Measurements from ENCODE around the gene FGD6. TPM values are rescaled to one million over a fixed set of nuclear protein-coding genes. Genes with fewer than 3 reads are reported as not detected.

Gene FGD6
- total and polyA plus RNA-seq, 2 donors (not counting 1 experiment from before 2014, with no cell fraction given) = 1.2 to 8.4 TPM

DNA sequence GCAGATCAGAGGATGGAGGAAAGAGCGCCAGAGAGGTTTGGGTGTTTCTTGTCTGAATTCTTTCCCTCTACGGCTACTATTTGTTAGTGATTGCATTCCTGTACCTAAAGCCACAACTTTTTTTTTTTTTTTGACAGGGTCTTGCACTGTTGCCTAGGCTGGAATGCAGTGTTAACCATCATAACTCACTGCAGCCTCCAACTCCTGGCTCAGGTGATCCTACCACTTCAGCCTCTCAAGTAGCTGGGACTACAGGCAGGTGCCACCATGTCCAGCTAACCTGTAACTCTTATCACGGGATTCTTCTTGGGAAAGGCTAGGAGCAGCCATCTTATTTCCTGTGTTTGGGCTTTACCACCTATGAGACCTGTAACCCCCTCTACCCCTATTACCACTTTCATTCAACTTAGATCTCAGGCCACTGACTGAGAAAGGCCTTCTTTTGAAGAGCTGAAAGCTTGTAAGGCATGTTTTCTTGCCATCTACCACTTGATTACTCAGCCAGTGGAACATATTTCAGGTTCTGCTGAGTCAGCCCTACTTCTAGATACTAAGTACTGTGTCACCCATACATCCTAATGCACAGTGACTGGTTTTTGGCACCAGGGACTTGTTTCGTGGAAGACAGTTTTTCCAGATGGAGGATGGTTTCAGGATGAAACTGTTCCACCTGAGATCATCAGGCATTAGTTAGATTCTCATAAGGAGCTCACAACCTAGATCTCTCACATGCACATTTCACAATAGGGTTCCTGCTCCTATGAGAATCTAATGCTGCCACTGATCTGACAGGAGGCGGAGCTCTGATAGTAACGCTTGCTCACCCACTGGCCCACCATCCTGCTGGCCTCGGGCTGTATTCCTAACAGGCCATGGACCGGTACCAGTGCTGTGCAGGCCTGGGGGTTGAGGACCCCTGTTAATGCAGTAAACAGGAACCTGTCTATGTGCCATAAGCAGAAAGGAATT, 7.2 kb upstream of the FGD6 start:
- H3K27ac ChIP-seq (ENCODE audit: low read length in 2 of 2) = no peak overlapping the region
- H3K27me3 ChIP-seq (replicated peaks in 1 of 4; ENCODE audit: control extremely low read depth in 1 of 4, control insufficient read depth in 3 of 4, insufficient read depth in 4 of 4, low read length in 3 of 4) = no peaks in the 10 kb centered on the region
- ChIA-PET POLR2A (interaction anchor here (0.7 kb wide), 1 partner anchor 17 kb away, joined by 3 read pairs; no protein-coding TSS in a partner anchor), CTCF (no interaction called here)
- peaks cover 20% of the 10 kb centered on the region for H4K20me1 ChIP-seq (ENCODE audit: control insufficient read depth, insufficient read depth, low read length, poor library complexity, severe bottlenecking)
- no peak overlapping the region for H3K4me3 ChIP-seq (ENCODE audit: control extremely low read depth in 1 of 5, extremely low read depth in 1 of 5, insufficient read depth in 1 of 5, low read depth in 2 of 5, low read length in 4 of 5)
- Mint-ChIP-seq H3K27ac (no peak overlapping the region), H3K27me3 (no peaks in the 10 kb centered on the region), H3K4me3 (no peak overlapping the region), H3K9me3 (ENCODE audit: insufficient read depth) (no peaks in the 10 kb centered on the region), H3K4me1 (peaks cover 32% of the 10 kb centered on the region)
- no peaks in the 10 kb centered on the region for H3K9me3 ChIP-seq (ENCODE audit: control extremely low read depth in 1 of 3, control insufficient read depth in 2 of 3, insufficient read depth in 1 of 3, low read length in 2 of 3)
- H3K9ac ChIP-seq (ENCODE audit: low read length) = no peak overlapping the region
- WGBS (ENCODE audit: insufficient coverage) = 98% methylated on average over 6 of the region's 8 CpGs
- peaks cover 92% of the 10 kb centered on the region for H3K79me2 ChIP-seq (ENCODE audit: control insufficient read depth, insufficient read depth, low read length)
- no peak for ATAC-seq (ENCODE audit: low read depth)
- no peak overlapping the region for H3K4me2 ChIP-seq (replicated peaks; ENCODE audit: low read depth, low read length, poor library complexity, severe bottlenecking)
- peaks cover 0 to 6% of the 10 kb centered on the region in 2 donors for H3K4me1 ChIP-seq (ENCODE audit: control insufficient read depth in 2 of 2, insufficient read depth in 2 of 2, low read length in 2 of 2)
- H3K36me3 ChIP-seq (replicated peaks in 1 of 2; ENCODE audit: control extremely low read depth in 1 of 2, control insufficient read depth in 1 of 2, extremely low read depth in 1 of 2, insufficient read depth in 2 of 2, low read length in 1 of 2) = peaks cover 0 to 11% of the 10 kb centered on the region in 2 experiments
- intact Hi-C loops (cut with micrococcal nuclease) = no loop called here
- DNase-seq = no peak
- H2AFZ ChIP-seq (ENCODE audit: insufficient read depth, low read depth, low read length, poor library complexity, severe bottlenecking) = no peak overlapping the region
- TF ChIP-seq, protein P1, sequence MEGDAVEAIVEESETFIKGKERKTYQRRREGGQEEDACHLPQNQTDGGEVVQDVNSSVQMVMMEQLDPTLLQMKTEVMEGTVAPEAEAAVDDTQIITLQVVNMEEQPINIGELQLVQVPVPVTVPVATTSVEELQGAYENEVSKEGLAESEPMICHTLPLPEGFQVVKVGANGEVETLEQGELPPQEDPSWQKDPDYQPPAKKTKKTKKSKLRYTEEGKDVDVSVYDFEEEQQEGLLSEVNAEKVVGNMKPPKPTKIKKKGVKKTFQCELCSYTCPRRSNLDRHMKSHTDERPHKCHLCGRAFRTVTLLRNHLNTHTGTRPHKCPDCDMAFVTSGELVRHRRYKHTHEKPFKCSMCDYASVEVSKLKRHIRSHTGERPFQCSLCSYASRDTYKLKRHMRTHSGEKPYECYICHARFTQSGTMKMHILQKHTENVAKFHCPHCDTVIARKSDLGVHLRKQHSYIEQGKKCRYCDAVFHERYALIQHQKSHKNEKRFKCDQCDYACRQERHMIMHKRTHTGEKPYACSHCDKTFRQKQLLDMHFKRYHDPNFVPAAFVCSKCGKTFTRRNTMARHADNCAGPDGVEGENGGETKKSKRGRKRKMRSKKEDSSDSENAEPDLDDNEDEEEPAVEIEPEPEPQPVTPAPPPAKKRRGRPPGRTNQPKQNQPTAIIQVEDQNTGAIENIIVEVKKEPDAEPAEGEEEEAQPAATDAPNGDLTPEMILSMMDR (IDR thresholded peaks at IDR 0.05) = no peak
- TF ChIP-seq EZH2 (IDR thresholded peaks at IDR 0.05; ENCODE audit: borderline replicate concordance, insufficient read depth, low read depth, low read length, poor library complexity, severe bottlenecking) = no peak

DNA sequence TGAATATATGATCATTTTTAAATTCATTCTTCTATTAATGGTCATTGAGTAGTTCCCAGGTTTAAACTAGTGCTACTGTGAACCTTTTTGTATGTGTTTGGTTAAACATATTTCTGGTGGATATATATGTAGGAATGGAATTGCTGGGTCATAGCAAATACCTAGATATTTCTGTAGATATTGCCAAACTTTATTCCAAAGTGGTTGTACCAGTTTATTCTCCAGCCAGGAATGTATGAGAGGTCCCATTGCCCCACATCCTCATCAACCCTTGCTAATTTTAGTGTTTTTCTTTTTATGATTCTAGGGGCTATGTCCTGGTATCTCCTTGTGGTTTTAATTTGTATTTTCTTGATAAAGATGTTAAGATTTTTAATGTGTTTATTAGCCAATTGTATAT, 3.5 kb upstream of the FGD6 start:
- no peaks in the 10 kb centered on the region for H3K9me3 ChIP-seq (ENCODE audit: control extremely low read depth in 1 of 3, control insufficient read depth in 2 of 3, insufficient read depth in 1 of 3, low read length in 2 of 3)
- ATAC-seq (ENCODE audit: low read depth) (no peak), DNase-seq (no peak)
- Mint-ChIP-seq H3K27ac (no peak overlapping the region), H3K9me3 (ENCODE audit: insufficient read depth) (no peaks in the 10 kb centered on the region), H3K27me3 (no peaks in the 10 kb centered on the region), H3K4me3 (no peak overlapping the region), H3K4me1 (peaks cover 39% of the 10 kb centered on the region)
- H3K9ac ChIP-seq (ENCODE audit: low read length) = no peak overlapping the region
- H3K27me3 ChIP-seq (replicated peaks in 1 of 4; ENCODE audit: control extremely low read depth in 1 of 4, control insufficient read depth in 3 of 4, insufficient read depth in 4 of 4, low read length in 3 of 4) = no peaks in the 10 kb centered on the region
- CTCF ChIA-PET = interaction anchor here (1.3 kb wide), 1 partner anchor 103 kb away, joined by 4 read pairs; no protein-coding TSS in a partner anchor
- H3K27ac ChIP-seq (ENCODE audit: low read length in 2 of 2) = no peak overlapping the region
- H3K4me1 ChIP-seq (ENCODE audit: control insufficient read depth in 2 of 2, insufficient read depth in 2 of 2, low read length in 2 of 2) = peaks cover 11% of the 10 kb centered on the region in 2 donors
- no peak overlapping the region for H3K4me2 ChIP-seq (replicated peaks; ENCODE audit: low read depth, low read length, poor library complexity, severe bottlenecking)
- no peak for TF ChIP-seq EZH2 (IDR thresholded peaks at IDR 0.05; ENCODE audit: borderline replicate concordance, insufficient read depth, low read depth, low read length, poor library complexity, severe bottlenecking)
- TF ChIP-seq, protein P1 (IDR thresholded peaks at IDR 0.05) = no peak
- intact Hi-C loops (cut with micrococcal nuclease) = no loop called here
- H3K36me3 ChIP-seq (replicated peaks in 1 of 2; ENCODE audit: control extremely low read depth in 1 of 2, control insufficient read depth in 1 of 2, extremely low read depth in 1 of 2, insufficient read depth in 2 of 2, low read length in 1 of 2) = peaks cover 0 to 11% of the 10 kb centered on the region in 2 experiments
- H3K79me2 ChIP-seq (ENCODE audit: control insufficient read depth, insufficient read depth, low read length) = peaks cover 81% of the 10 kb centered on the region
- H3K4me3 ChIP-seq (ENCODE audit: control extremely low read depth in 1 of 5, extremely low read depth in 1 of 5, insufficient read depth in 1 of 5, low read depth in 2 of 5, low read length in 4 of 5) = no peak overlapping the region
- POLR2A ChIA-PET = no interaction called here
- no peak overlapping the region for H2AFZ ChIP-seq (ENCODE audit: insufficient read depth, low read depth, low read length, poor library complexity, severe bottlenecking)
- H4K20me1 ChIP-seq (ENCODE audit: control insufficient read depth, insufficient read depth, low read length, poor library complexity, severe bottlenecking) = peaks cover 13% of the 10 kb centered on the region
